ENCODE results near the gene PPP1R12C. TPM values are rescaled to one million over a fixed set of nuclear protein-coding genes. Genes with fewer than 3 reads are reported as not detected.

PPP1R12C gene
- polyA plus RNA-seq, 3 donors, result 2.1 to 206 (median 2.6) TPM

- Mint-ChIP-seq H3K27me3 (ENCODE audit: low read depth in 3 of 3) (peaks cover 34 to 45% (median 38%) of the 10 kb centered on the region in 3 donors), H3K4me3 (no peak overlapping the region), H3K4me1 (peaks cover 14% of the 10 kb centered on the region), H3K9me3 (peaks cover 0 to 4% (median 0%) of the 10 kb centered on the region in 7 donors), H3K36me3 (no peaks in the 10 kb centered on the region), H3K27ac (peak overlapping the region in 1 of 7 donors; percentile 51)
- DNase-seq, result no peak
- Histone ChIP-seq H3K36me3 (replicated peaks in 1 of 2; ENCODE audit: control insufficient read depth in 1 of 2, insufficient read depth in 2 of 2, low read length in 2 of 2) (no peaks in the 10 kb centered on the region), H3K4me1 (ENCODE audit: control insufficient read depth in 1 of 2, insufficient read depth in 2 of 2, low read length in 2 of 2) (peaks cover 4 to 6% of the 10 kb centered on the region in 2 donors), H2AFZ (ENCODE audit: insufficient read depth, low read depth, low read length, poor library complexity, severe bottlenecking) (no peak overlapping the region), H4K20me1 (ENCODE audit: insufficient read depth, low read length) (no peaks in the 10 kb centered on the region), H3K4me3 (replicated peaks in 1 of 3; ENCODE audit: low read depth in 2 of 3, low read length in 3 of 3) (no peak overlapping the region), H3K27ac (ENCODE audit: low read depth in 1 of 2, low read length in 2 of 2) (no peak overlapping the region), H3K9me3 (replicated peaks in 1 of 2; ENCODE audit: control insufficient read depth in 1 of 2, insufficient read depth in 1 of 2, low read length in 2 of 2) (no peaks in the 10 kb centered on the region), H3K27me3 (ENCODE audit: control insufficient read depth in 2 of 2, insufficient read depth in 2 of 2, low read length in 2 of 2) (peaks cover 0 to 9% of the 10 kb centered on the region in 2 donors), H3K9ac (ENCODE audit: insufficient read depth, low read length, poor library complexity, severe bottlenecking) (no peak overlapping the region), H3K79me2 (ENCODE audit: insufficient read depth, low read length) (no peaks in the 10 kb centered on the region), H3K4me2 (replicated peaks; ENCODE audit: extremely low read depth, low read length, poor library complexity, severe bottlenecking) (no peak overlapping the region)
- intact Hi-C loops (cut with micrococcal nuclease), result no loop called here
- no peak for TF ChIP-seq CTCF (IDR thresholded peaks at IDR 0.05)
- 51% methylated on average over 3 of the region's 14 CpGs for WGBS (ENCODE audit: insufficient coverage)
Measured at GRCh38 chr19:55132453-55133129, 15.2 kb upstream of the PPP1R12C start.

- Histone ChIP-seq H2AFZ (ENCODE audit: insufficient read depth, low read depth, low read length, poor library complexity, severe bottlenecking) (no peak overlapping the region), H4K20me1 (ENCODE audit: insufficient read depth, low read length) (no peaks in the 10 kb centered on the region), H3K9ac (ENCODE audit: insufficient read depth, low read length, poor library complexity, severe bottlenecking) (no peak overlapping the region), H3K4me3 (replicated peaks in 1 of 3; ENCODE audit: low read depth in 2 of 3, low read length in 3 of 3) (no peak overlapping the region), H3K9me3 (replicated peaks in 1 of 2; ENCODE audit: control insufficient read depth in 1 of 2, insufficient read depth in 1 of 2, low read length in 2 of 2) (no peaks in the 10 kb centered on the region), H3K27ac (ENCODE audit: low read depth in 1 of 2, low read length in 2 of 2) (no peak overlapping the region), H3K79me2 (ENCODE audit: insufficient read depth, low read length) (no peaks in the 10 kb centered on the region), H3K27me3 (ENCODE audit: control insufficient read depth in 2 of 2, insufficient read depth in 2 of 2, low read length in 2 of 2) (peaks cover 0 to 9% of the 10 kb centered on the region in 2 donors), H3K4me2 (replicated peaks; ENCODE audit: extremely low read depth, low read length, poor library complexity, severe bottlenecking) (no peak overlapping the region), H3K36me3 (replicated peaks in 1 of 2; ENCODE audit: control insufficient read depth in 1 of 2, insufficient read depth in 2 of 2, low read length in 2 of 2) (no peaks in the 10 kb centered on the region), H3K4me1 (ENCODE audit: control insufficient read depth in 1 of 2, insufficient read depth in 2 of 2, low read length in 2 of 2) (peaks cover 4 to 6% of the 10 kb centered on the region in 2 donors)
- Mint-ChIP-seq H3K4me3 (peak overlapping the region in 1 of 2 donors; percentile 56), H3K4me1 (peaks cover 14% of the 10 kb centered on the region), H3K27ac (no peak overlapping the region), H3K9me3 (peaks cover 0 to 3% (median 0%) of the 10 kb centered on the region in 7 donors), H3K36me3 (no peaks in the 10 kb centered on the region), H3K27me3 (ENCODE audit: low read depth in 3 of 3) (peaks cover 32 to 50% (median 35%) of the 10 kb centered on the region in 3 donors)
- no peak for DNase-seq
- intact Hi-C loops (cut with micrococcal nuclease), result no loop called here
- WGBS (ENCODE audit: insufficient coverage), result 97% methylated on average over 15 of the region's 16 CpGs
- no peak for TF ChIP-seq CTCF (IDR thresholded peaks at IDR 0.05)
Measured at GRCh38 chr19:55131421-55131820, 14.0 kb upstream of the PPP1R12C start.
